ENCODE data around the gene ERBB3.
"Not testable (repeated sequence)": the region's sequence is repeated elsewhere in the genome, so short reads cannot be mapped to it uniquely, and the experiment has no call there.

ERBB3 gene

DNA sequence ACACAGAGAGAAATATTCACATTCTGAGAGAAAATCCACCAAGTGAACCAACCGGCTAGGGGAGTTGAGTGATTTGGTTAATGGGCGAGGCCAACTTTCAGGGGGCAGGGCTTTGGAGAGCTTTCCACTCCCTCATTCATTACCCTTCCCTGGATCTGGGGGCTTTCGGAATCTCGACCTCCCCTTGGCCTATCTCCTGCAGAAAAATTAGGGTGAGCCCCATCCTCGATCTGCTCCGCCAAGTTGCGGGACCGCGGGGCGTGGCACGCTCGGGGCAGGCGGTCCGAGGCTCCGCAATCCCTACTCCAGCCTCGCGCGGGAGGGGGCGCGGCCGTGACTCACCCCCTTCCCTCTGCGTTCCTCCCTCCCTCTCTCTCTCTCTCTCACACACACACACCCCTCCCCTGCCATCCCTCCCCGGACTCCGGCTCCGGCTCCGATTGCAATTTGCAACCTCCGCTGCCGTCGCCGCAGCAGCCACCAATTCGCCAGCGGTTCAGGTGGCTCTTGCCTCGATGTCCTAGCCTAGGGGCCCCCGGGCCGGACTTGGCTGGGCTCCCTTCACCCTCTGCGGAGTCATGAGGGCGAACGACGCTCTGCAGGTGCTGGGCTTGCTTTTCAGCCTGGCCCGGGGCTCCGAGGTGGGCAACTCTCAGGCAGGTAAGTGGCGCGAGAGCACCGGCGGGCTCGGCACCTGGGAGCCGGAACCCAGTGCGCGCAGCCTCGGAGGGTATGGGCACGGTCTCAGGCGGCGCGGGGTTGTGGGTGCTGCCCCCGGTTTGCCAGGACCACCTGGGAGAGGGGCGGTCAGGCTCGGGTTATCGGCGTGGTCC lies at the start of gene ERBB3:
Gene ERBB3, plus strand, starts transcription at position 443 of the 833 bp plus-strand sequence. Its CDS starts 136 bp downstream, at position 579.
- in situ Hi-C loops (cut with HindIII; ENCODE audit: low sequenced_read_pairs), result no loop called here

GRCh38 chr12:56031987-56032386 lies 48.0 kb upstream of the ERBB3 start:
- in situ Hi-C loops (cut with HindIII; ENCODE audit: low sequenced_read_pairs), result no loop called here

DNA sequence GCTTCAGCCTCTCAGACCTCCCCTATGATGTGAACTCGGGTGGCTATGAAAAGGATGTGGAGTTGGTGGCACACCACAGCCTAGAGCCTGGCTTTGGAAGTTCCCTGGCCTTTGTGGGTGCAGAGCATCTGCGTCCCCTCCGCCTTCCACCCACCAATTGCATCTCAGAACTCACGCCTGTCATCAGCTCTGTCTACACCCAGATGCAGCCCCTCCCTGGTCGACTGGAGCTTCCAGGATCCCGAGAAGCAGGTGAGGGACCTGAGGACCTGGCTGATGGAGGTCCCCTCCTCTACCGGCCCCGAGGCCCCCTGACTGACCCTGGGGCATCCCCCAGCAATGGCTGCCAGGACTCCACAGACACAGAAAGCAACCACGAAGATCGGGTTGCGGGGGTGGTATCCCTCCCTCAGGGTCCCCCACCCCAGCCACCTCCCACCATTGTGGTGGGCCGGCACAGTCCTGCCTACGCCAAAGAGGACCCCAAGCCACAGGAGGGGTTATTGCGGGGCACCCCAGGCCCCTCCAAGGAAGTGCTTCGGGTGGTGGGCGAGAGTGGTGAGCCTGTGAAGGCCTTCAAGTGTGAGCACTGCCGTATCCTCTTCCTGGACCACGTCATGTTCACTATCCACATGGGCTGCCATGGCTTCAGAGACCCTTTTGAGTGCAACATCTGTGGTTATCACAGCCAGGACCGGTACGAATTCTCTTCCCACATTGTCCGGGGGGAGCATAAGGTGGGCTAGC lies 45.2 kb upstream of the ERBB3 start:
- in situ Hi-C loops (cut with HindIII; ENCODE audit: low sequenced_read_pairs), result no loop called here

DNA sequence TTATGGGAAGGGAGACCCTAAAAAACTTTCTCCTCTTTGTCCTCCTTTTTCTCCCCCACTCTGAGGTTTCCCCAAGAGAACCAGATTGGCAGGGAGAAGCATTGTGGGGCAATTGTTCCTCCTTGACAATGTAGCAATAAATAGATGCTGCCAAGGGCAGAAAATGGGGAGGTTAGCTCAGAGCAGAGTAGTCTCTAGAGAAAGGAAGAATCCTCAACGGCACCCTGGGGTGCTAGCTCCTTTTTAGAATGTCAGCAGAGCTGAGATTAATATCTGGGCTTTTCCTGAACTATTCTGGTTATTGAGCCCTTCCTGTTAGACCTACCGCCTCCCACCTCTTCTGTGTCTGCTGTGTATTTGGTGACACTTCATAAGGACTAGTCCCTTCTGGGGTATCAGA lies 42.8 kb upstream of the ERBB3 start:
- in situ Hi-C loops (cut with HindIII; ENCODE audit: low sequenced_read_pairs), result no loop called here

DNA sequence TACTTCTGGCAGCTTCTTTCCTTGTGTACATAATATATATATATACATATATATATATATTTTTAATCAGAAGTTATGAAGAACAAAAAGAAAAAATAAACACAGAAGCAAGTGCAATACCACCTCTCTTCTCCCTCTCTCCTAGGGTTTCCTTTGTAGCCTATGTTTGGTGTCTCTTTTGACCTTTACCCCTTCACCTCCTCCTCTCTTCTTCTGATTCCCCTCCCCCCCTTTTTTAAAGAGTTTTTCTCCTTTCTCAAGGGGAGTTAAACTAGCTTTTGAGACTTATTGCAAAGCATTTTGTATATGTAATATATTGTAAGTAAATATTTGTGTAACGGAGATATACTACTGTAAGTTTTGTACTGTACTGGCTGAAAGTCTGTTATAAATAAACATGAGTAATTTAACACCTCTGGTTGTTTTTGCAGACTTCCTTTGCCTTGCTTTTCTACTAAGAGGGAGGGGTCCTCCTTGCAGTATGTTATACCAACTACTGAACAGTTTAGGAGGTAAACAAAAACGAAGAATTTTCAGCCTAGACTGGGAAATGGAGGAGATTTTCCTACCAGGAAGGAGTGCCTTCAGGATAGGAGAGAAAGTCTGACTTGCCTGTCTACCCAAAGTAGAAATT lies 41.8 kb upstream of the ERBB3 start:
- in situ Hi-C loops (cut with HindIII; ENCODE audit: low sequenced_read_pairs), result no loop called here

DNA sequence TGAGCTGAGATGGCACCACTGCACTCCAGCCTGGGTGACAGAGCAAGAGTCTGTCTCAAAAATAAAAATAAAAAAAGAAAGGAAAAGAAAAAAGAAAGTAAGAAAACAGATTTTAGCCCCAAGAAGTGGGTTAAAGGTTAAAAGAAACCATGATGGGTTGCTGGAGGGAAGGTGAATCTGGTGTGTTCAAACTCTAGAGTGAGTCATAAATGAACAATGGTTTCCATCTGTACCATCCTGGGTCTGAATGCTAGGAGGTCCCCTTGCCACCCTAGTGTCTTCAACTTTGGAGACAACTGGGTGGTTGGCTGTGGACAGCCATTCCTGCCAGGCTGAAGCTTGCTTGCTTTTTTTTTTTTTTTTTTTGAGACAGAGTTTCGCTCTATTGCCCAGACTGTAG lies 39.8 kb upstream of the ERBB3 start:
- in situ Hi-C loops (cut with HindIII; ENCODE audit: low sequenced_read_pairs), result no loop called here

GRCh38 chr12:56040963-56041551 lies 38.9 kb upstream of the ERBB3 start:
- in situ Hi-C loops (cut with HindIII; ENCODE audit: low sequenced_read_pairs), result no loop called here

DNA sequence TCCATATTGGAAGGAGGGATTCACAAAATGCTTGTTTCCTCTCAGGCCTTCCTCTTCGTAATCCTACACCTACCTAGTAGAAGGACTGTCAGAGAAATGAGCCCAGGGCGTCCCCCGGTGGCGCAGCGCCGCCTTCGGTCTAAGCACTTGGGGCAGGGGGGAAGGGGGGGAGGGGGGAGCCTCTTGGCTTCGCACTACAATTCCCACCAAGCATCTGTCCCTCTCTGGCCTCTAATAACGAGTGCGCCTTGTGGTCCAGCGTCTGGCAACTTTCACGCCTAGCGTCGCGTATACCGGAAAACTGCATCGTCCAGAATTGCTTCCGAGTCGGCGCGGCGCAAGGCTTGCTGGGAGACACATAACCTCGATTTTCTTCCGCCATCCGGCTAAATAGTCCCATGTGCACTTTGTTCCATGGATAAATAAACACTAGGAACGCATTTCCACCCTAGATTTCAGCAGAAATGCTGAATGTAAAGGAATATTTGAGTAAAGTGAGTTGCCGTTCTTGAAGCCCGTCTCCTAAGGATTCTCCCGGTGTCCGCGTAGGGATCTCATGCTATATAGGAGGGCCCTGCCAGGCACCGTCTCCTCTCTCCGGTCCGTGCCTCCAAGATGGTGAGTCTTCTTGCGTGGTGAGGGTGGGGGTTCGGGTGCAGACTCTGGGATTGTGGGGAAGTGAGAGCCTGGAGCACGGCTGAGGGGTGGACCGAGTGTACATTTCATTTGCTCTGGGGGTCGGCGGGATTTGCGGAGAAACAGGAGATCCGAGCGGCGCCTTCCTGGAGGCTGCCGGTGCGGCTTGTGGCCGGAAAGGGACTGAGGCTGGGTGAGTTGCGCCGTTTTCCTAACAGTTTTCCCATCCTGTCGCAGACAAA lies 38.2 kb upstream of the ERBB3 start, which contains the start of gene RPS26:
Gene RPS26, plus strand, starts transcription at position 367 of the 878 bp plus-strand sequence. Its CDS starts 249 bp downstream, at position 616.
- in situ Hi-C loops (cut with HindIII; ENCODE audit: low sequenced_read_pairs), result no loop called here

DNA sequence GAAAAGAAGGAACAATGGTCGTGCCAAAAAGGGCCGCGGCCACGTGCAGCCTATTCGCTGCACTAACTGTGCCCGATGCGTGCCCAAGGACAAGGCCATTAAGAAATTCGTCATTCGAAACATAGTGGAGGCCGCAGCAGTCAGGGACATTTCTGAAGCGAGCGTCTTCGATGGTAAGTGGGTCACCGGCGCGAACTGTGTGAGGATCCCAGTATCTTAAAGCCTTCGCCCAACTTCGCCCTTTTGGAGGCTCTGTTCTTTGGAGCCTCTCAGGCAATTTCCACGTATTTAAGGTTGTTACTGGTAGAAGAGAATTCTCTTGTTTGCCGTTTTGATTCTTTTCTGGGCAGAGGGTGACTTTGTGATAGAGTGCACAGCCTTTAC lies 37.5 kb upstream of the ERBB3 start:
- in situ Hi-C loops (cut with HindIII; ENCODE audit: low sequenced_read_pairs), result not testable (repeated sequence)

- in situ Hi-C loops (cut with HindIII; ENCODE audit: low sequenced_read_pairs), result no loop called here
These were observed 37.1 kb upstream of the ERBB3 start for GRCh38 chr12:56042843-56043242.

DNA sequence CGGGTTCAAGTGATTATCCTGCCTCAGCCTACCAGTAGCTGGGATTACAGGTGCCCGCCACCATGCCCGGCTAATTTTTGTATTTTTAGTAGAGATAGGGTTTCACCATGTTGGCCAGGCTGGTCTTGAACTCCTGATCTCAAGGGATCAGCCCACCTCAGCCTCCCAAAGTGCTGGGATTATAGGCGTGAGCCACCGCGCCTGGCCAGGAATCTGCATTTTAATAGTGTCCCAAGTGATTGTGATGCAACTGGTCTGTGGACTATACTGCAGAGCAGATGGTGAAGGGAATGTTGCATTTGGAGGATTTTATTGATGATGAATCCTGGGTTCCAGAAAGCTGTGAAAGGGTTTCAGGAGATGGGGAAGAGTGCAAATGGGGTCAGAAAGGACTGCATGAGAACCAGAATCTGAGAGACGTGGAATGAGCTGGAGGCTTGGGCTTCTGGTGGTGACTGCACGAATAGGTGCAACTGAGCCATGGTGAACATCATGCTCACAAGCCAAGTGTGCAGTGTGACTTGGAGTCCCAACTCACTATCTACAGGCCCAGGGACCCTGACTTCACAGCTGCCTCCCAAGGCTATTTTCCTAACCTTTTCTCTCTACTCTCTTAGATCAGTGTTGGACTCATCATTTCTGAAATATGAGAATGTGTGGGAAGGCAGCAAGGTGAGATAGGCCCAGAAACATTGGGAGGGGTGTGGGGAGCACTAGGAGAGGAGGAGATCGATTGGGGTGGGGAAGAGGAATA lies 33.8 kb upstream of the ERBB3 start:
- in situ Hi-C loops (cut with HindIII; ENCODE audit: low sequenced_read_pairs), result no loop called here

GRCh38 chr12:56053407-56053893 lies 26.5 kb upstream of the ERBB3 start:
- in situ Hi-C loops (cut with HindIII; ENCODE audit: low sequenced_read_pairs), result no loop called here

GRCh38 chr12:56059964-56060363 lies 20.0 kb upstream of the ERBB3 start:
- in situ Hi-C loops (cut with HindIII; ENCODE audit: low sequenced_read_pairs), result not testable (repeated sequence)

DNA sequence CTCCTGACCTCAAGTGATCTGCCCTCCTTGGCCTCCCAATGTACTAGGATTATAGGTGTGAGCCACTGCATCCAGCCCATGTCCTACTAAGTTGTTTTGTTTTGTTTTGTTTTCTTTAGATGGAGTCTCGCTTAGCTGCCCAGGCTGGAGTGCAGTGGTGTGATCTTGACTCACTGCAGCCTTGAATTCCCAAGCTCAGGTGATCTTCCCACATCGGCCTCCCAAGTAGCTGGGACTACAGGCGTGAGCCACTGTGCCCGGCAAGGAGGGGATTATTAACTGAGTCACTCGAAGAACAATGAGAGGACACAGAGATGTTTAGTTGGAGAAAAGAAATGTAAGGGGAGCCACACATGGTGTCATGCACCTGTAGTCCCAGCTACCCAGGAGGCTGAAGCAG lies 18.0 kb upstream of the ERBB3 start:
- in situ Hi-C loops (cut with HindIII; ENCODE audit: low sequenced_read_pairs), result no loop called here

GRCh38 chr12:56062996-56063395 lies 17.0 kb upstream of the ERBB3 start:
- in situ Hi-C loops (cut with HindIII; ENCODE audit: low sequenced_read_pairs), result no loop called here

GRCh38 chr12:56071648-56072047 lies 8.3 kb upstream of the ERBB3 start:
- in situ Hi-C loops (cut with HindIII; ENCODE audit: low sequenced_read_pairs), result no loop called here

DNA sequence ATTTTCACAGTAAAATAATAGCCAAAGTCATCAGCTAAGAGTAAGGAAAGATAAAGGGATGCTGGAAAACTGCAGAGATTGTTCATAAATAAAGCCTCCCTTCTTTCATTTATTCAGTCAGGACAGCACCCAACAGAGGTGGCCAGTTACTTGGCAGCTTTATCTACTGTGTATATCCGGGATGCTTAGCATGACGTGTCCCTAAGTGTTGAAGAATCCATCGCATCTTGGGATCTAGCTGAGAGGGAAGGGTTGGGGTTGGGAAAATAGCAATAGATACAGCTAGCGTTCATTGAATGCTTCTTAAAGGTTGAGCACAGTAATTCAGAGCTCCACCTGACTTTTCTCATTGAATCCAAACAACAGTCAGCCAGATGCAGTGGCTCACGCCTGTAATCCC lies 5.6 kb upstream of the ERBB3 start:
- in situ Hi-C loops (cut with HindIII; ENCODE audit: low sequenced_read_pairs), result no loop called here

DNA sequence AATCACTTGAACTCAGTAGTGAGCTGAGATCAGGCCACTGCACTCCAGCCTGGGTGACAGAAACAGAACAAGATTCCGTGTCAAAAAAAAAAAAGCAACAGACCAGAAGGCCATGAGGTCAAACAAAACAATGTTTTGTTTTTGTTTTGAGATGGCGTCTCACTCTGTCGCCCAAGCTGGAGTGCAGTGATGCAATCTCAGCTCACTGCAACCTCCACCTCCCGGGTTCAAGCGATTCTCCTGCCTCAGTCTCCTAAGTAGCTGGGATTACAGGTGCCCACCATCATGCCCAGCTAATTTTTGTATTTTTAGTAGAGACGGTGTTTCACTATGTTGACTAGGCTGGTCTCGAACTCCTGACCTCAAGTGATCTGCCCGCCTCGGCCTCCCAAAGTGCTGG lies 2.0 kb upstream of the ERBB3 start:
- in situ Hi-C loops (cut with HindIII; ENCODE audit: low sequenced_read_pairs), result not testable (repeated sequence)

- in situ Hi-C loops (cut with HindIII; ENCODE audit: low sequenced_read_pairs), result no loop called here
These were observed 1.5 kb upstream of the ERBB3 start for GRCh38 chr12:56078427-56078826.
